ENCODE data around the gene SLX9. TPM values are rescaled to one million over a fixed set of nuclear protein-coding genes. Genes with fewer than 3 reads are reported as not detected.

SLX9 gene
- total RNA-seq, 4 donors from 2014 or later, result 20.8 to 59.3 (median 27.6) TPM

DNA sequence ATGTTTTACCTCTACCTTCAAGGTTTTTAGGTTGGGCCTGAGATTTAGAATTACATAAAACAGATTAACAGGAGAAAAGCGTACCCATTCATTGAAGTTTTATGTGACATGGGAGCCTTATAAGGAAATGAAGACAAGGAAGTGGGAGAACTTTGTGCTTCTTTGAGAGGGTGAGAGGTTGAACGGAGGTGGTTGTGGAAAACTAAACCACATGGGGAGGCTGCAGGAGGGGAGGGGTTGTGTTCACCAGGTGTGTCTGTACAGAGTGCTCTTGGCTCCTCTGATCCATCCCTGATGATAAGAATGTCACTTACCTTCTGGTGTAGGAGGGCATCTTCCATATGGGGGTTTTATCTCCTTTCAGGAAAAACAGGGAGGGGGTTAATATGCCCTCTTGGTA lies 2.7 kb downstream of the SLX9 start:
- peaks cover 30 to 49% (median 35%) of the 10 kb centered on the region in 4 donors for H3K4me1 ChIP-seq
- DNase-seq (ENCODE audit: extremely low spot score), result no peak
- no peaks in the 10 kb centered on the region for H3K9me3 ChIP-seq
- no peak overlapping the region for H3K27ac ChIP-seq (replicated peaks in 1 of 4)
- intact Hi-C loops (cut with DNase I), result loop anchor here (10.0 kb wide), 1 partner anchor 332 kb away; no protein-coding TSS in a partner anchor
- no peaks in the 10 kb centered on the region for H3K27me3 ChIP-seq
- no peak for TF ChIP-seq POLR2AphosphoS5 (IDR thresholded peaks at IDR 0.05)
- TF ChIP-seq POLR2A (IDR thresholded peaks at IDR 0.05; ENCODE audit: low read depth), result no peak
- TF ChIP-seq, protein P1, sequence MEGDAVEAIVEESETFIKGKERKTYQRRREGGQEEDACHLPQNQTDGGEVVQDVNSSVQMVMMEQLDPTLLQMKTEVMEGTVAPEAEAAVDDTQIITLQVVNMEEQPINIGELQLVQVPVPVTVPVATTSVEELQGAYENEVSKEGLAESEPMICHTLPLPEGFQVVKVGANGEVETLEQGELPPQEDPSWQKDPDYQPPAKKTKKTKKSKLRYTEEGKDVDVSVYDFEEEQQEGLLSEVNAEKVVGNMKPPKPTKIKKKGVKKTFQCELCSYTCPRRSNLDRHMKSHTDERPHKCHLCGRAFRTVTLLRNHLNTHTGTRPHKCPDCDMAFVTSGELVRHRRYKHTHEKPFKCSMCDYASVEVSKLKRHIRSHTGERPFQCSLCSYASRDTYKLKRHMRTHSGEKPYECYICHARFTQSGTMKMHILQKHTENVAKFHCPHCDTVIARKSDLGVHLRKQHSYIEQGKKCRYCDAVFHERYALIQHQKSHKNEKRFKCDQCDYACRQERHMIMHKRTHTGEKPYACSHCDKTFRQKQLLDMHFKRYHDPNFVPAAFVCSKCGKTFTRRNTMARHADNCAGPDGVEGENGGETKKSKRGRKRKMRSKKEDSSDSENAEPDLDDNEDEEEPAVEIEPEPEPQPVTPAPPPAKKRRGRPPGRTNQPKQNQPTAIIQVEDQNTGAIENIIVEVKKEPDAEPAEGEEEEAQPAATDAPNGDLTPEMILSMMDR (IDR thresholded peaks at IDR 0.05), result no peak
- TF ChIP-seq EP300 (IDR thresholded peaks at IDR 0.05), result no peak
- 85% methylated on average over 2 of the region's 2 CpGs for WGBS
- no peak overlapping the region for H3K4me3 ChIP-seq
- H3K36me3 ChIP-seq, result peaks cover 8 to 46% (median 32%) of the 10 kb centered on the region in 4 donors

DNA sequence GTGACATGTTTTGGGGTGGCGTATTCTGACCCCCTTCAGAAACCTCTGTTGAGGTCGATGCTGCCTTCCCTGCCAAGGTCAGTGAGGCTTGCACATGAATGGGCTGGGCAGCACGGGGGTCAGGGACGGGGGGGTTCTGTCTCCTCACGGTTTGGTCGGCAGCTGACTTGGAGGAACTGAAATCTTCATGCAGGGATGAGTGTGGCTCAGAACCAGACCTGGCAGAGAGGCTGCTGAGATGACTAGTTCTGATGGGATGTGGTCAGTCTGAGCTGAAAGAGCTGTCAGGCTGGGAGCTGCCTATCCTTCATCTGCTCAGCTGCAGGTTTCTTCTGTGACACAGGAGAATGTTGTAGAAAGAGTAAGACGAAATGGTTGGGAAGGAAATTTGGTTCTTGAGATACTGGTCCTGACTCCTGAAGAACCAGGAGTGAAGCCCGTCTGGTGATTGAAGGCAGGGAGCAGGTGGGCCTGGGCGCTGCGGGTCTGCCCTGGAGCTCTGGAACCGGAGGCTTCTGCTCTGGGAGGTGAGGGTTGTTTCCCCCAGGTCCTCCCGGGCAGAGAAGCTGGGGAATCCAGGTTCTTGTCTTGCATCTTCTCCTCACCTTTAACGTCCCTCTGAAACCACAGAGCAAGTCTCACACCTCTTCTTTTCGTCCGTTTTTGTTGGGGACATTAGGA lies 3.3 kb downstream of the SLX9 start:
- DNase-seq (ENCODE audit: extremely low spot score), result no peak
- Histone ChIP-seq H3K27me3 (no peaks in the 10 kb centered on the region), H3K27ac (replicated peaks in 1 of 4) (no peak overlapping the region), H3K9me3 (no peaks in the 10 kb centered on the region), H3K4me1 (peaks cover 30 to 49% (median 36%) of the 10 kb centered on the region in 4 donors), H3K36me3 (peaks cover 8 to 50% (median 35%) of the 10 kb centered on the region in 4 donors), H3K4me3 (no peak overlapping the region)
- TF ChIP-seq EP300 (IDR thresholded peaks at IDR 0.05), result no peak
- intact Hi-C loops (cut with DNase I), result loop anchor here (10.0 kb wide), 1 partner anchor 332 kb away; no protein-coding TSS in a partner anchor
- WGBS, result 86% methylated on average over 15 of the region's 15 CpGs

DNA sequence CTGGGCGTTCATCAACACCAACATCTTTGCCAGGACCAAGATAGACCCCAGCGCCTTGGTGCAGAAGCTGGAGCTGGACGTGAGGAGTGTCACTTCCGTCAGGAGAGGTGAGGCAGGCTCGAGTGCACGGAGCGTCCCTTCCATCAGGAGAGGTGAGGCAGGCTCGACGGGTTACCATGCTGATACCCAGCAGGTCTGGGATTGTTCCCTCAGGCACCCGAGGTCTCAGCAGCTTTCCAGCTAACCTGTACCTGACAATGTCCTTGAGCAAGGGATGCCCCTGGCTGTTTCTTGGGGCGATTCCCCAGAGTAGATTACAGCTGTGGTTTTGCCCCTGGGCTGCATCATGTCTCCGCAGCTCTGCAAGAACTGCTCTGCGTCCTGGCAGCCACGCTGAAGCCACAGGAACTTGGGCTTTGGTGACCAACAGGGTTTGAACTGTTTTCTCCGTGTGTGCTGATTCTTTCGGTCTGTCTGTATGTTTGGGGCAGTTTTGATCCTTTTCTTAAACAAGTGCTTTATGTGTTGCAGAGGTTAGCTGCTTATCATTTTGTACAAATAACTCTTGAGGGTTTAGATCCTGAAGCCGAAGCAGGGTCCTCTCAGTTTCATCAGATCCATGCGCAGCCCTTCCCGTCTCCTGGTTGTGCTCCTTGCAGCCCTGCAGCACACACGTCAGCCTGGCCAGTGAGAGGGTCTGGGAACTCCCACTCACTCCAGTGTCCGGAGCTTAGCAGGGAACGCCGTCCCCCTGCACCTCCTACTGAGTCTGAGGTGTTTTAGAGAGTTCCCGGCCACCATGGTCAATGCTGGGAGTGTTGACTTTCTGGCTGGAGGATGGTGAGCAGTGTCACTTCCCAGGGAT lies 4.1 kb downstream of the SLX9 start:
- Histone ChIP-seq H3K4me1 (peaks cover 28 to 50% (median 36%) of the 10 kb centered on the region in 4 donors), H3K27ac (replicated peaks in 1 of 4) (no peak overlapping the region), H3K9me3 (no peaks in the 10 kb centered on the region), H3K27me3 (no peaks in the 10 kb centered on the region), H3K36me3 (peaks cover 8 to 55% (median 36%) of the 10 kb centered on the region in 4 donors), H3K4me3 (no peak overlapping the region)
- no peak for TF ChIP-seq POLR2A (IDR thresholded peaks at IDR 0.05; ENCODE audit: low read depth)
- TF ChIP-seq EP300 (IDR thresholded peaks at IDR 0.05), result no peak
- no peak for TF ChIP-seq POLR2AphosphoS5 (IDR thresholded peaks at IDR 0.05)
- TF ChIP-seq, protein P1 (IDR thresholded peaks at IDR 0.05), result no peak
- WGBS, result 89% methylated on average over 24 of the region's 24 CpGs
- DNase-seq (ENCODE audit: extremely low spot score), result no peak
- intact Hi-C loops (cut with DNase I), result loop anchor here (10.0 kb wide), 1 partner anchor 331 kb away; no protein-coding TSS in a partner anchor

DNA sequence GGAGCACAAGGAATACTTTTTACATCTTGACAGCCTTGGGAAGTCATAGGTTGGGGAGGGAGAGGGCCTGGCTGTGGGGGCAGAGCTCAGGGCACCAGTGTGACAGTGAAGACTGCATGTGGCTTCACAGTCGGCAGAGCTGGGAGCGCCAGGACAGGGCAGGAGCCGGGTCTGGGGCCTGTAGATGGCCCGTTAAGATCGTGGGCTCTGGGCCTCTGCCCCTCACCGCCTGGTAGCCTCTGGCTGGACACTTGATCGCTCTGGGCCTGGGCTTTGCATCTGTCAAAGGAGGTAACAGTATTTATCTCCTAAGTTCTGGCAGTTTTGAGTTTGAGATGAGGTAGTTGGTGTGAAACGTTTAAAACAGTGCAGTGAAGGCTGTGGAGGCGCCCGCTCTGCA lies 4.8 kb downstream of the SLX9 start:
- H3K4me3 ChIP-seq, result no peak overlapping the region
- H3K27me3 ChIP-seq, result no peaks in the 10 kb centered on the region
- H3K4me1 ChIP-seq, result peaks cover 29 to 51% (median 37%) of the 10 kb centered on the region in 4 donors
- H3K9me3 ChIP-seq, result no peaks in the 10 kb centered on the region
- WGBS, result 93% methylated on average over 8 of the region's 10 CpGs
- TF ChIP-seq EP300 (IDR thresholded peaks at IDR 0.05) (no peak), POLR2AphosphoS5 (IDR thresholded peaks at IDR 0.05) (no peak), POLR2A (IDR thresholded peaks at IDR 0.05; ENCODE audit: low read depth) (no peak)
- TF ChIP-seq, protein P1 (IDR thresholded peaks at IDR 0.05), result no peak
- no peak for DNase-seq (ENCODE audit: extremely low spot score)
- H3K36me3 ChIP-seq, result peaks cover 8 to 60% (median 36%) of the 10 kb centered on the region in 4 donors
- no peak overlapping the region for H3K27ac ChIP-seq (replicated peaks in 1 of 4)
- intact Hi-C loops (cut with DNase I), result loop anchor here (10.0 kb wide), 1 partner anchor 330 kb away; no protein-coding TSS in a partner anchor

Measured in esophagus muscularis mucosa (tissue), 4 donors.